ENCODE results near the gene MDGA2.

MDGA2 gene

DNA sequence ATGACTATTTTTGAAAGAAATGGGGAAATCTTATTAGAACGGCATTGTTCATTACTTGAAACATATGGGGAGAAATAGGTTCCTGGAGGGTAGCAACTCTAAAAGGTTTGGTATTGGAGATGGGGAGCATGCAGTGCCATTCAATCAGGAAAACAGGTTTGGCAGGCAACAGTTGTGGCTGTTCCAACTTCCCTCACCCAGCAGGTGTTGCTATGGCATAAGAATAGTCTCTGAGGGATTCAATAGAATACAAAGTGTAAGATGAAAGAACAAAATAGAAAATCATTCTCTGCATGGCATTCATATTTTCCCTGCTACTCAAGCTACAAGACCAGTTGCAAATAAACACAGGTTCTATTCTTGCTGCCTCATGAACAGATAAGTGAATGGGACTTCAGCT, 630.6 kb downstream of the MDGA2 start:
- DNase-seq (ENCODE audit: extremely low read depth, low read depth): no peak
- TF ChIP-seq, protein P1, sequence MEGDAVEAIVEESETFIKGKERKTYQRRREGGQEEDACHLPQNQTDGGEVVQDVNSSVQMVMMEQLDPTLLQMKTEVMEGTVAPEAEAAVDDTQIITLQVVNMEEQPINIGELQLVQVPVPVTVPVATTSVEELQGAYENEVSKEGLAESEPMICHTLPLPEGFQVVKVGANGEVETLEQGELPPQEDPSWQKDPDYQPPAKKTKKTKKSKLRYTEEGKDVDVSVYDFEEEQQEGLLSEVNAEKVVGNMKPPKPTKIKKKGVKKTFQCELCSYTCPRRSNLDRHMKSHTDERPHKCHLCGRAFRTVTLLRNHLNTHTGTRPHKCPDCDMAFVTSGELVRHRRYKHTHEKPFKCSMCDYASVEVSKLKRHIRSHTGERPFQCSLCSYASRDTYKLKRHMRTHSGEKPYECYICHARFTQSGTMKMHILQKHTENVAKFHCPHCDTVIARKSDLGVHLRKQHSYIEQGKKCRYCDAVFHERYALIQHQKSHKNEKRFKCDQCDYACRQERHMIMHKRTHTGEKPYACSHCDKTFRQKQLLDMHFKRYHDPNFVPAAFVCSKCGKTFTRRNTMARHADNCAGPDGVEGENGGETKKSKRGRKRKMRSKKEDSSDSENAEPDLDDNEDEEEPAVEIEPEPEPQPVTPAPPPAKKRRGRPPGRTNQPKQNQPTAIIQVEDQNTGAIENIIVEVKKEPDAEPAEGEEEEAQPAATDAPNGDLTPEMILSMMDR (IDR thresholded peaks at IDR 0.05; ENCODE audit: low read depth, low read length, missing control alignments): no peak
- H3K4me3 ChIP-seq (replicated peaks; ENCODE audit: low read depth, low read length): no peak overlapping the region

DNA sequence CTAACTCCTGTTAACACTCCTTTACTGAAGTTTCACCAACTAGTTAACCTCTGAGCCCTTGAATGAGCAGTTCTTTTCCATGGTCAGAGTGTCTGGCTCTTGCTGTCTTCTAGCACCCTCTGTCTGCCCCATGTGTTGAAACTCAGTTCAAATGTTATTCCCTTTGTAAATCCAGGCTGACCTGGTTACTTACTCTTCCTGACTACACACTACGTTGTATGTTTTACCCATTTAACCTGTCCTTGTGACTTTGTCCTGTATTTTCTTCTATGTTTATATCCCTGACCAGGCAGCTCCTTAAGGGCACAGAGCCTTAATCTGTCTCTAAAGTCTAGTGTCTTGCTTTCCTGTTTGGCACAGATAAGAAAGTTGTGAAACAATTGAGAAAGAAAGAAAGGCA, 634.9 kb downstream of the MDGA2 start:
- no peak for DNase-seq (ENCODE audit: extremely low read depth, low read depth)
- H3K4me3 ChIP-seq (replicated peaks; ENCODE audit: low read depth, low read length): no peak overlapping the region
- TF ChIP-seq, protein P1 (IDR thresholded peaks at IDR 0.05; ENCODE audit: low read depth, low read length, missing control alignments): no peak

DNA sequence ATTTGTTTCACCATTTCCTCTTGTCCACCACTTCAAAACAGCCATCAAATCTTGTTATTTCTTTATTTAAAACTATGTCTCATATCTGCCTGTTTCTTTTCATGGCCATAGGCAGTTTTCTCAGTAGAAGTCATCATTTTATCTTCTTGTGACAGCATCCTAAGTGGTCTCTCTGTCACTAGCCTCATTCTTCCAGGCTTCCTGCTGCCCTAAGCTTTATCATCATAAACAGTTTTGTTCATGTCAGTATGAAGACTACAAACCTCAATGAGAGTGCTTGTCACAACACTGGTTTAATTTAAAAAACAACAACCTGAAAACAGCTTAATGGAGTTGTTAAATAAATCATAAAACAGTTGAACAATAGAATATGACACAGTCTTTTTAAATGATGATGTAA, 636.1 kb downstream of the MDGA2 start:
- DNase-seq (ENCODE audit: extremely low read depth, low read depth): no peak
- no peak overlapping the region for H3K4me3 ChIP-seq (replicated peaks; ENCODE audit: low read depth, low read length)
- TF ChIP-seq, protein P1 (IDR thresholded peaks at IDR 0.05; ENCODE audit: low read depth, low read length, missing control alignments): no peak

DNA sequence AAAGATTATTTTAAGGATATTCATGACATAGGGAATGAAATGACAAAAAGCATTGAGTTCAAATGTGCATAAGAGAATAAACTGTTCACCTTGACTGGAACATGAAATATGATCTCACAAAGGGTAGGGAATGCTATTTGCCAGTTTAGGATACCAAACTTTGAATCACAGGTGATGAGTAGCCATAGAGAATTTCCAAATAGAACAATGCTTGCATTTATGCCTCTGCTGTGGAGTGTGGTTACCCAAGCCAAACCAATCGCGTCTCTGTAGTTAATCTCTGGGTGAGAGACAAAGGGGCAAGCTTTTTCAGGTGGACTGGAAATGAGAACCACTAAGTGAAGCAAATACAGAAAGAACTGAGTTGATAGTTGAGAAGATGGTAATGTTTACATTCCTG, 652.7 kb downstream of the MDGA2 start:
- DNase-seq (ENCODE audit: extremely low read depth, low read depth): no peak
- TF ChIP-seq, protein P1 (IDR thresholded peaks at IDR 0.05; ENCODE audit: low read depth, low read length, missing control alignments): no peak
- no peak overlapping the region for H3K4me3 ChIP-seq (replicated peaks; ENCODE audit: low read depth, low read length)

DNA sequence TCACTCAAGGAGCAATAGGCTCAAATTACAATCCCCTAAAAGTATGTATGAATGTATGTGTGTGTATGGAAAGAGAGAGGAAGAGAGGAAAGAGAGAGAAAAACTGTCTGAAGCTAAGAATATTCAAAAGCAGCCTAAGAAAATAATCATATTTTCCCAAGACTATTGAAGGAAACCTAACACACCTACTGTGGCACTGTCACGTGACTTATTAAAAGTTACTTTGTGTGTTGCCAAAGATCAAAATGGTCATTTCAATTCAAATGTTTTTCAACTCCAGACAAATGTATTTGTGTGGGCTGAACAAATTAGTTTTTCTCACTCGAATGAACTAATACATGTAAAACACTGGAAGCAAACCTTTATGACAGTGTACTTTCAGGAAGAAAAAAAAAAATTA, 654.9 kb downstream of the MDGA2 start:
- TF ChIP-seq, protein P1 (IDR thresholded peaks at IDR 0.05; ENCODE audit: low read depth, low read length, missing control alignments): no peak
- H3K4me3 ChIP-seq (replicated peaks; ENCODE audit: low read depth, low read length): no peak overlapping the region
- no peak for DNase-seq (ENCODE audit: extremely low read depth, low read depth)

DNA sequence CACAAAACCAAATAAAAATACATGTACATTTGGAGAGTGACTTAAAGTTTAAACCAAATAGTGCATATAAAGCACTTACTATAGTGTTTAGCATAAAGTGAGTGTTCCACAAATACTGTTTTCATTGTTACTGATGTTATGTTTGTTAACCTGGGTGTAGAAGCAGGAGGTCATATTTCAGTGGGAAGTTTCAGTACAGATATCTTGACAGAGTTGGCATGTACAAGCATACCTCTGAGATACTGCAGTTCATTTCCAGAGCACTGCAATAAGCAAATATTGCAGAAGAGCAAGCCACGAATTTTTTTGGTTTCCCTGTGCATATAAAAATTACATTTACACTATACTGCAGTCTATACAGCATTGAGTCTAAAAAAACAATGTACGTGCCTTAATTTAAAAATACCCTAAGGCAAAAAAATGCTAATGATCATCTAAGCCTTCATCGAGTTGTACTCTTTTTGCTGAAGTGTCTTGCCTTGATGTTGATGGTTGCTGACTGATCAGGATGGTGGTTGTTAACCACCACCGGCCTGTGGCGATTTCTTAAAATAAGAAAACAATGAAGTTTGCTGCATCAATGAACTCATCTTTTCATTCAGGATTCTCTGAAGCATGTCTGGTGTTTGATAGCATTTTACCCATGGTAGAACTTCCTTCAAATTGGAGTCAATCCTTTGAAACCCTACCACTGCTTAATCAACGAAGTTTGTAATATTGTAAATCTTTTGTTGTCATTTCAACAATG, 662.7 kb downstream of the MDGA2 start:
- DNase-seq (ENCODE audit: extremely low read depth, low read depth): no peak
- H3K4me3 ChIP-seq (replicated peaks; ENCODE audit: low read depth, low read length): no peak overlapping the region

More for the DNA sequence above, 662.7 kb downstream of the MDGA2 start:
- TF ChIP-seq, protein P1 (IDR thresholded peaks at IDR 0.05; ENCODE audit: low read depth, low read length, missing control alignments): no peak

Data from HFF-Myc (cell line).